Liver (tissue), 9 donors: ENCODE results near the gene PATZ1. TPM values are rescaled to one million over a fixed set of nuclear protein-coding genes. Genes with fewer than 3 reads are reported as not detected.
A peak's percentile ranks its signal among the peaks of the same experiment; 100 is the strongest.

ENCODE experiments used
- DNase-seq: peaks from one replicate; pipeline ENCODE4 v3.0.0-alpha.2; 2017; ENCODE audit warnings: low spot score
- H3K27ac ChIP-seq, 2 donors: one replicate each; pipeline ENCODE4 v1.7.0; 2013; ENCODE audit warnings: inconsistent platforms in 2 of 2, low read length in 2 of 2, control low read depth in 1 of 2, low read depth in 1 of 2, mild to moderate bottlenecking in 1 of 2
- H3K27me3 ChIP-seq, 4 donors: one replicate each; pipeline versions ENCODE4 v1.6.1 to v1.7.0; 2013; ENCODE audit warnings: low read length in 3 of 4, inconsistent platforms in 1 of 4, mild to moderate bottlenecking in 1 of 4, moderate library complexity in 1 of 4; ENCODE audit not compliant: control insufficient read depth in 4 of 4, insufficient read depth in 4 of 4
- H3K36me3 ChIP-seq, 4 donors: one replicate each; pipeline versions ENCODE4 v1.6.1 to v1.7.0; 2013; ENCODE audit warnings: low read length in 3 of 4, mild to moderate bottlenecking in 3 of 4, low read depth in 1 of 4, moderate library complexity in 1 of 4; ENCODE audit not compliant: control insufficient read depth in 4 of 4, insufficient read depth in 3 of 4
- H3K4me1 ChIP-seq, 4 donors: one replicate each; pipeline versions ENCODE4 v1.6.1 to v1.7.0; 2013; ENCODE audit warnings: low read length in 3 of 4, mild to moderate bottlenecking in 3 of 4, moderate library complexity in 1 of 4; ENCODE audit not compliant: control insufficient read depth in 4 of 4, insufficient read depth in 4 of 4
- H3K4me3 ChIP-seq, 3 donors: one replicate each; pipeline versions ENCODE4 v1.6.1 to v1.7.0; 2013; ENCODE audit warnings: low read length in 3 of 3, control low read depth in 1 of 3, low read depth in 1 of 3, mild to moderate bottlenecking in 1 of 3
- H3K9ac ChIP-seq, 2 donors: one replicate each; pipeline ENCODE4 v1.7.0; 2013; ENCODE audit warnings: low read length in 2 of 2, mild to moderate bottlenecking in 2 of 2, moderate library complexity in 2 of 2, control low read depth in 1 of 2, low read depth in 1 of 2
- H3K9me3 ChIP-seq, 4 donors: one replicate each; pipeline versions ENCODE4 v1.6.1 to v1.7.0; 2013; ENCODE audit warnings: low read length in 3 of 4; ENCODE audit not compliant: control insufficient read depth in 4 of 4
- GABPA ChIP-seq, 2 donors: IDR thresholded peaks in 1 of 2; conservative IDR thresholded peaks in 1 of 2; 2 replicates each; pipeline ENCODE4 v1.6.1; 2016; ENCODE audit warnings: antibody characterized with exemption in 2 of 2, mild to moderate bottlenecking in 1 of 2, moderate library complexity in 1 of 2
- HNF4A ChIP-seq, 2 donors: conservative IDR thresholded peaks; 2 replicates each; pipeline ENCODE4 v1.6.1; 2016; ENCODE audit warnings: antibody characterized with exemption in 2 of 2, mild to moderate bottlenecking in 2 of 2
- JUND ChIP-seq, 2 donors: IDR thresholded peaks; 2 replicates each; pipeline ENCODE4 v1.6.1; 2016; ENCODE audit warnings: antibody characterized with exemption in 2 of 2
- NR2F2 ChIP-seq: IDR thresholded peaks from 2 replicates; pipeline ENCODE4 v1.6.1; 2016; ENCODE audit warnings: antibody characterized with exemption
- RAD21 ChIP-seq, 2 donors: IDR thresholded peaks; 2 replicates each; pipeline ENCODE4 v1.6.1; 2016; ENCODE audit warnings: antibody characterized with exemption in 2 of 2, mild to moderate bottlenecking in 2 of 2
- RXRA ChIP-seq, 2 donors: IDR thresholded peaks; 2 replicates each; pipeline ENCODE4 v1.6.1; 2017 to 2018; ENCODE audit warnings: antibody characterized with exemption in 2 of 2, mild to moderate bottlenecking in 1 of 2
- SP1 ChIP-seq: IDR thresholded peaks from 2 replicates; pipeline ENCODE4 v1.6.1; 2018; ENCODE audit warnings: antibody characterized with exemption, mild to moderate bottlenecking
- TAF1 ChIP-seq: conservative IDR thresholded peaks from 2 replicates; pipeline ENCODE4 v1.6.1; 2016; ENCODE audit warnings: antibody characterized with exemption, mild to moderate bottlenecking
- YY1 ChIP-seq: IDR thresholded peaks from 2 replicates; pipeline ENCODE4 v1.6.1; 2016; ENCODE audit warnings: antibody characterized with exemption, mild to moderate bottlenecking
- WGBS: extraction: QIAGEN DNeasy Blood & Tissue Kit; methylation state at CpG from one replicate; pipeline ENCODE4 v1.1.7; 2013; 5-methylcytosine and 5-hydroxymethylcytosine counted together
- polyA plus RNA-seq, 2 donors: library from polyadenylated mRNA; stranded (reverse) in 1 of 2; unstranded in 1 of 2; fragments of 200-250 nt in 1 of 2; fragments of >200 nt in 1 of 2; fragmentation: Nextera tagmentation in 1 of 2; extraction: Ambion mirVana in 1 of 2; gene quantifications; one replicate each; pipeline versions ENCODE4 v1.2.1 to v1.2.3, GENCODE V29; 2013 to 2015
- total RNA-seq, 2 donors: library from RNA; depleted of rRNA; stranded (reverse); fragments of >200 nt; gene quantifications; one replicate each; pipeline ENCODE4 v1.2.3, GENCODE V29; 2014
- TF ChIP-seq, protein P1 (sequence below): IDR thresholded peaks from 2 replicates; pipeline ENCODE4 v1.6.1; 2016; ENCODE audit warnings: antibody characterized with exemption
- TF ChIP-seq, protein P2 (sequence below): IDR thresholded peaks from 2 replicates; pipeline ENCODE4 v1.6.1; 2016; ENCODE audit warnings: antibody characterized with exemption
- TF ChIP-seq, protein P3 (sequence below): IDR thresholded peaks from 2 replicates; pipeline ENCODE4 v1.6.1; 2016; ENCODE audit warnings: antibody characterized with exemption, mild to moderate bottlenecking
- donor health status: healthy.
- donor health status: healthy.
- donor health status: healthy.
- donor health status: healthy.
- donor health status: healthy.

Gene PATZ1
- total and polyA plus RNA-seq, 4 donors, result 3.8 to 13.5 (median 10.1) TPM

DNA sequence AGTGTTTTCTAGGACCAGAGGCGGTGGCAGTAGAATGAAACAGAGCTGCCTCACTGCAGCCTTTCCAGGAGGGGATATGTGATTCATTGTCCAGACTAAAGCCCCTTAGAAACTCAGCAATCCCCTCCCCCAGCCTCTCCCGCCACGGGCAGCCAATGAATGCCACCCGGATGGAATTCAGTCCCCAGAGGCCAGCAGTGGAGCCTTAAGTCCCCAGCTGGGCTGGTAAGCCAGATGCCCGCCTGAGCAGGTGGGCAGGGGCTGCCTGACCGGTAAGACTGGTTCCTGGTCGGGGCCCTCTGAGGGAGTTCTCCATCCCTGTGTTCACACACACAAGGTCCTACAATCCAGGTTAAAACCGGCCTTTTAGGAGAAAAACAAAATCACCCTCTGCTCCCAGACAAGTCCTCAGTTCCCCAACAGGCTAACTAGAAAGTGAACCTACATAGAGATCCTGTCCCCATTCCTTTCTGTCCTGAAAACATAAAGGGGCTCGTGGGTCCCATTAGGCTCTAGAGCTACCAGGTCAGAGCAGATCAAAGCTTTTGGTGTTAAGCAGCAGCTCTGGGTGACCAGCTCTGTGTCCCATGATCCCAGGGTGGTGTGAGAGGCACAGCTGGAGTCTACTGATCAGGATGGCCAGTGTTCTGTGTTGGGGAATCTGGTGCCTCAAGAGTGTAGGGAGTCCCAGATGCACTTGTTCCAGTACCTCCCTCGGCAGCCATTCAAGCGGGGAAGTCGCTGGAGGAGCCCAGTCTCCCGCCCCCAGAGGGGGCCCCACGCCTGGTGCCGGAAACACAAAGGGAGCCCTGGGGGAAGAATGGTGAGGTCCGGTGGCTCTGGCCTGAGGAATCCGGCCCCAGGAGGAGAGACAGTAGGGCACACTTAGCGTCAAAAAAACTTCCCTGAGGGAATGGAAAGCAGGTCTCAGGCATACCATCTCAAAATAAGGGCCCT is 2.6 kb downstream of the PATZ1 start:
- peaks cover 4 to 11% (median 7%) of the 10 kb centered on the region in 4 donors for H3K36me3 ChIP-seq
- H3K9me3 ChIP-seq, result no peaks in the 10 kb centered on the region
- H3K27ac ChIP-seq, result no peak overlapping the region
- peak overlapping the region in 1 of 3 donors; percentile 9 for H3K4me3 ChIP-seq
- peak overlapping the region; percentile 8 to 52 for H3K9ac ChIP-seq
- TF ChIP-seq RAD21 (IDR thresholded peaks at IDR 0.05), result no peak
- TF ChIP-seq YY1, result no peak
- TF ChIP-seq HNF4A (conservative IDR thresholded peaks at IDR 0.05), result no peak
- no peak for TF ChIP-seq NR2F2
- TF ChIP-seq SP1, result peak; percentile 7
- TF ChIP-seq, protein P1, sequence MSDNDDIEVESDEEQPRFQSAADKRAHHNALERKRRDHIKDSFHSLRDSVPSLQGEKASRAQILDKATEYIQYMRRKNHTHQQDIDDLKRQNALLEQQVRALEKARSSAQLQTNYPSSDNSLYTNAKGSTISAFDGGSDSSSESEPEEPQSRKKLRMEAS, result no peak
- DNase-seq, result no peak
- WGBS, result 49% methylated on average over 18 of the region's 18 CpGs
- H3K4me1 ChIP-seq, result peaks cover 25 to 77% (median 55%) of the 10 kb centered on the region in 4 donors
- H3K27me3 ChIP-seq, result no peaks in the 10 kb centered on the region

DNA sequence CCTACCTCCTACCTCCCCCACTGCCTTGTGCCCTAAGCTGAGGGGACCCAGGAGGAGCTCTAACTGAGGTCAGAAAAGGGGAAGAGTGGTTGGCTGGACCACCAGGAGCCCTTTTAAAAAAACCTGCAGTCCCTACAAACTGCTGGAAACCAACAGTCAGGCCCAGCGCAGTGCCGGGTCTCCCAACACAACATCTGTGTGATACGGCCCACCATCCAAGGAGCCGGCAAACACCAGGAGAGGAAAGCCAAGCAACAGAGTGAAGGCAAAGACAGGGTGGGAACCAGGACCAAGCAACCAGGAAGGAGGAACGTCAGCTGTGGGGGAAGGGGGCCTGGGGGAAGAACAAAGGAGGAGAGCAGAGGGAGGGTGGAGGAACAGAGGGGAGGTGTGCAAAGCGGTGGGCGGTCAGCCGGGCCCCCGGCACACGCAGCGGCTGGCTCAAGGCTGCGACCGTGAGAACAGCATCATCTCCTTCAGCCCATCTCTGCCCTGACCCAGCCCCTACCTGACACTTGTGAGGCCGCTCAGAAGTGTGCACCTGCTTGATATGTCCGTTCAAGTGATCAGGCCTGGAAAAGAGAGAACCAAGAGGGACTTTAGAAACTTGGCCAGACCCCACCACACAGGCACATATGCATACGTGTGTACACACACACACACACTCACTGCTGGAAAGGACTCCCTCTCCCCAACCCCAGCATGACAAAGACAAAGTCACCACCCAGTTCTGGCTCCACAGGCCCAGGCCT is 3.6 kb downstream of the PATZ1 start:
- Histone ChIP-seq H3K36me3 (peaks cover 4 to 19% (median 7%) of the 10 kb centered on the region in 4 donors), H3K9ac (no peak overlapping the region)

More for the DNA sequence above, 3.6 kb downstream of the PATZ1 start:
- TF ChIP-seq, protein P2, sequence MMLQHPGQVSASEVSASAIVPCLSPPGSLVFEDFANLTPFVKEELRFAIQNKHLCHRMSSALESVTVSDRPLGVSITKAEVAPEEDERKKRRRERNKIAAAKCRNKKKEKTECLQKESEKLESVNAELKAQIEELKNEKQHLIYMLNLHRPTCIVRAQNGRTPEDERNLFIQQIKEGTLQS, result no peak
- TF ChIP-seq YY1 (no peak), NR2F2 (no peak), JUND (IDR thresholded peaks at IDR 0.05) (no peak), GABPA (IDR thresholded peaks at IDR 0.05 in 1 of 2, conservative IDR thresholded peaks at IDR 0.05 in 1 of 2) (no peak), TAF1 (no peak), RAD21 (IDR thresholded peaks at IDR 0.05) (no peak), RXRA (IDR thresholded peaks at IDR 0.05) (no peak)
- TF ChIP-seq, protein P1, result no peak
- TF ChIP-seq, protein P3, sequence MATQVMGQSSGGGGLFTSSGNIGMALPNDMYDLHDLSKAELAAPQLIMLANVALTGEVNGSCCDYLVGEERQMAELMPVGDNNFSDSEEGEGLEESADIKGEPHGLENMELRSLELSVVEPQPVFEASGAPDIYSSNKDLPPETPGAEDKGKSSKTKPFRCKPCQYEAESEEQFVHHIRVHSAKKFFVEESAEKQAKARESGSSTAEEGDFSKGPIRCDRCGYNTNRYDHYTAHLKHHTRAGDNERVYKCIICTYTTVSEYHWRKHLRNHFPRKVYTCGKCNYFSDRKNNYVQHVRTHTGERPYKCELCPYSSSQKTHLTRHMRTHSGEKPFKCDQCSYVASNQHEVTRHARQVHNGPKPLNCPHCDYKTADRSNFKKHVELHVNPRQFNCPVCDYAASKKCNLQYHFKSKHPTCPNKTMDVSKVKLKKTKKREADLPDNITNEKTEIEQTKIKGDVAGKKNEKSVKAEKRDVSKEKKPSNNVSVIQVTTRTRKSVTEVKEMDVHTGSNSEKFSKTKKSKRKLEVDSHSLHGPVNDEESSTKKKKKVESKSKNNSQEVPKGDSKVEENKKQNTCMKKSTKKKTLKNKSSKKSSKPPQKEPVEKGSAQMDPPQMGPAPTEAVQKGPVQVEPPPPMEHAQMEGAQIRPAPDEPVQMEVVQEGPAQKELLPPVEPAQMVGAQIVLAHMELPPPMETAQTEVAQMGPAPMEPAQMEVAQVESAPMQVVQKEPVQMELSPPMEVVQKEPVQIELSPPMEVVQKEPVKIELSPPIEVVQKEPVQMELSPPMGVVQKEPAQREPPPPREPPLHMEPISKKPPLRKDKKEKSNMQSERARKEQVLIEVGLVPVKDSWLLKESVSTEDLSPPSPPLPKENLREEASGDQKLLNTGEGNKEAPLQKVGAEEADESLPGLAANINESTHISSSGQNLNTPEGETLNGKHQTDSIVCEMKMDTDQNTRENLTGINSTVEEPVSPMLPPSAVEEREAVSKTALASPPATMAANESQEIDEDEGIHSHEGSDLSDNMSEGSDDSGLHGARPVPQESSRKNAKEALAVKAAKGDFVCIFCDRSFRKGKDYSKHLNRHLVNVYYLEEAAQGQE, result no peak
- WGBS, result 77% methylated on average over 16 of the region's 16 CpGs
- Histone ChIP-seq H3K9me3 (no peaks in the 10 kb centered on the region), H3K27ac (no peak overlapping the region), H3K4me1 (peaks cover 25 to 72% (median 52%) of the 10 kb centered on the region in 4 donors), H3K4me3 (no peak overlapping the region), H3K27me3 (no peaks in the 10 kb centered on the region)
- DNase-seq, result no peak
